IPS-15b (cell line): Measurements from ENCODE around the gene SERPINB6.
"Not testable (repeated sequence)": the region's sequence is repeated elsewhere in the genome, so short reads cannot be mapped to it uniquely, and the experiment has no call there.

ENCODE experiments used
- H3K27me3 ChIP-seq: one replicate; pipeline ENCODE4 v1.6.1; 2013; ENCODE audit warnings: low read length; ENCODE audit not compliant: control insufficient read depth, insufficient read depth
- H3K36me3 ChIP-seq: one replicate; pipeline ENCODE4 v1.6.1; 2013; ENCODE audit warnings: low read length; ENCODE audit not compliant: control insufficient read depth, insufficient read depth
- H3K4me1 ChIP-seq: one replicate; pipeline ENCODE4 v1.6.1; 2013; ENCODE audit warnings: mild to moderate bottlenecking, low read length; ENCODE audit not compliant: control insufficient read depth, insufficient read depth
- H3K4me3 ChIP-seq: one replicate; pipeline ENCODE4 v1.5.1; 2013; ENCODE audit warnings: low read depth, low read length
- H3K9ac ChIP-seq: one replicate; pipeline ENCODE4 v1.6.1; 2013; ENCODE audit warnings: low read depth, mild to moderate bottlenecking, low read length
- H3K9me3 ChIP-seq: one replicate; pipeline ENCODE4 v1.6.1; 2013; ENCODE audit warnings: mild to moderate bottlenecking, low read length; ENCODE audit not compliant: control insufficient read depth, insufficient read depth

Gene SERPINB6

DNA sequence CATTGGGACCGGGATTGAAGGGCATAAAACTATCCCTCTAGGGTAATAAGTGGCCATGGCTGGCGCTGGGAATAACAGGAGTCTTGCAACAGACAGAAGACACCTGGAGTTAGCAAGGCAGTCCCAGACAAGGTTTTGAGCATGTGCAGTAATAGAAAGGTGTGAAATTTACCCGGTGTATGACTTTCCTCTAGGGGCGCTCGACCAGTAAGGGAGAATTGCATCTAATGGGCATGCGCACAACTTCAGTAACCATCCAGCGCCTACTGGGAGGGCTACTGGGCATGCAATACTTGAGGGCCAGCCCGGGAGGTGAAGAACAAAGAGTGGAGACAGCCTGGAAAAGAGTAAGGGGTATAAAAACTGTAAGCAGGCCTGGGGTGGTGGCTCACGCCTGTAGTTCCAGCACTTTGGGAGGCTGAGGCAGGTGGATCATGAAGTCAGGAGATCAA is 32.7 kb downstream of the SERPINB6 start:
- Histone ChIP-seq H3K9me3 (no peaks in the 10 kb centered on the region), H3K4me3 (no peak overlapping the region), H3K36me3 (no peaks in the 10 kb centered on the region), H3K4me1 (no peaks in the 10 kb centered on the region), H3K9ac (no peak overlapping the region), H3K27me3 (no peaks in the 10 kb centered on the region)

GRCh38 chr6:2938004-2938631 is 33.2 kb downstream of the SERPINB6 start:
- no peaks in the 10 kb centered on the region for H3K27me3 ChIP-seq
- H3K4me1 ChIP-seq, result no peaks in the 10 kb centered on the region
- no peak overlapping the region for H3K9ac ChIP-seq
- H3K36me3 ChIP-seq, result no peaks in the 10 kb centered on the region
- no peaks in the 10 kb centered on the region for H3K9me3 ChIP-seq
- no peak overlapping the region for H3K4me3 ChIP-seq

- no peaks in the 10 kb centered on the region for H3K4me1 ChIP-seq
- no peak overlapping the region for H3K9ac ChIP-seq
Measured at GRCh38 chr6:2937627-2938003, 33.8 kb downstream of the SERPINB6 start.

DNA sequence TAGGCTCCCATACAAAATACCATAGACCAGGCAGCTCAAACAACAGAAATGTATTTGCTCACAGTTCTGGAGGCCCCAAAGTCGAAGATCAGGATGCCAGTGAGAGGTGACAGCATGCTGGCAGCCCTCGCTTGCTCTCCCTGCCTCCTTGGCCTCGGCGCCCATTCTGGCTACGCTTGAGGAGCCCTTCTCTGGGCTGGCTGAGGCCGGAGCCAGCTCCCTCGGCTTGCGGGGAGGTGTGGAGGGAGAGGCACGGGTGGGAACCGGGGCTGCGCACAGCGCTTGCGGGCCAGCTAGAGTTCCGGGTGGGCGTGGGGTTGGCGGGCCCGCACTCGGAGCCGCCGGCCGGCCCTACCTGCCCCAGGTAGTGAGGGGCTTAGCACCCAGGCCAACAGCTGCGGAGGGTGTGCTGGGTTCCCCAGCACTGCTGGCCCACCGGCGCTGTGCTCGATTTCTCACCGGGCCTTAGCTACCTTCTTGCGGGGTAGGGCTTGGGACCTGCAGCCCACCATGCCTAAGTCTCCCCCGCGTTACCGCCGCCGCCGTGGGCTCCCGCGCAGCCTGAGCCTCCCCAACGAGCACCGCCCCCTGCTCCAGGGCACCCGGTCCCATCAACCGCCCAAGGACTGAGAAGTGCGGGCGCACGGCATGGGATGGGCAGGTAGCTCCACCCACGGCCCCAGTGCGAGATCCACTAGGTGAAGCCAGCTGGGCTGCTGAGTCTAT is 35.6 kb downstream of the SERPINB6 start:
- Histone ChIP-seq H3K4me1 (peaks cover 13% of the 10 kb centered on the region), H3K27me3 (no peaks in the 10 kb centered on the region), H3K9me3 (no peaks in the 10 kb centered on the region), H3K4me3 (no peak overlapping the region), H3K36me3 (no peaks in the 10 kb centered on the region), H3K9ac (no peak overlapping the region)

More at GRCh38 chr6:2937627-2938003, 33.8 kb downstream of the SERPINB6 start:
- H3K4me3 ChIP-seq, result no peak overlapping the region
- no peaks in the 10 kb centered on the region for H3K36me3 ChIP-seq
- no peaks in the 10 kb centered on the region for H3K27me3 ChIP-seq
- H3K9me3 ChIP-seq, result no peaks in the 10 kb centered on the region

DNA sequence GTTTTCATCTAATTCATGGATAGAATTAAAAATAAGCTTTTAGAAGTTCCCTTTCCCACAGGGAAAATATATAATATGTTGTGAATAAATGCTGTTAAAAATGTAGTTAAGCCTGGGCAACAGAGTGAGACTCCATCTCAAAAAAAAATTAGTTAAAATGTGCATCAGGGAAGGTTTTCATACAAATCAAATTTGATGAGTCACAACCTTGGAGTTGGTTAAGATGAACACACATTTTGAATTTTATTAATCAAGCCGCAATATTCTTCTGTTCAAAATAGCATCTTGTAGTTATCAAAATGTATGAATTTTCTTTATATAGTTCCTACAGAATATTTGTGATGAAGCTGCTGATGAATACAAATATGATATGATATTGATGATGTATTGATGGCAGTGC is 37.3 kb downstream of the SERPINB6 start:
- Histone ChIP-seq H3K4me1 (peaks cover 21% of the 10 kb centered on the region), H3K9me3 (no peaks in the 10 kb centered on the region), H3K27me3 (no peaks in the 10 kb centered on the region), H3K9ac (no peak overlapping the region), H3K4me3 (no peak overlapping the region), H3K36me3 (no peaks in the 10 kb centered on the region)

DNA sequence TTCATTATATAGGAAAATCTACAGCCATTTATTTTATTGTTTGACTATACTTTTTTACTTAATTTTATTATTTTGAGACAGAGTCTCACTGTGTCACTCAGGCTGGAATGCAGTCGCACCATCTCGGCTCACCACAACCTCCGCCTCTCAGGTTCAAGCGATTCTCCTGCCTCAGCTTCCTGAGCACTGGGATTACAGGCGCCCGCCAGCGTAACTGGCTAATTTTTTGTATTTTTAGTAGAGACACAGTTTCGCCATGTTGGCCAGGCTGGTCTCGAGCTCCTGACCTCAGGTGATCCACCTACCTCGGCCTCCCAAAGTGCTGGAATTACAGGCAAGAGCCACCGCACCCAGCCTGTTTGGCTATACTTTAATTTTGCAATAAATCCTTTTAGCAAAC is 38.5 kb downstream of the SERPINB6 start:
- H3K9me3 ChIP-seq, H3K4me3 ChIP-seq, H3K9ac ChIP-seq, H3K27me3 ChIP-seq, H3K36me3 ChIP-seq: not testable (repeated sequence)
- H3K4me1 ChIP-seq, result peaks cover 26% of the 10 kb centered on the region

DNA sequence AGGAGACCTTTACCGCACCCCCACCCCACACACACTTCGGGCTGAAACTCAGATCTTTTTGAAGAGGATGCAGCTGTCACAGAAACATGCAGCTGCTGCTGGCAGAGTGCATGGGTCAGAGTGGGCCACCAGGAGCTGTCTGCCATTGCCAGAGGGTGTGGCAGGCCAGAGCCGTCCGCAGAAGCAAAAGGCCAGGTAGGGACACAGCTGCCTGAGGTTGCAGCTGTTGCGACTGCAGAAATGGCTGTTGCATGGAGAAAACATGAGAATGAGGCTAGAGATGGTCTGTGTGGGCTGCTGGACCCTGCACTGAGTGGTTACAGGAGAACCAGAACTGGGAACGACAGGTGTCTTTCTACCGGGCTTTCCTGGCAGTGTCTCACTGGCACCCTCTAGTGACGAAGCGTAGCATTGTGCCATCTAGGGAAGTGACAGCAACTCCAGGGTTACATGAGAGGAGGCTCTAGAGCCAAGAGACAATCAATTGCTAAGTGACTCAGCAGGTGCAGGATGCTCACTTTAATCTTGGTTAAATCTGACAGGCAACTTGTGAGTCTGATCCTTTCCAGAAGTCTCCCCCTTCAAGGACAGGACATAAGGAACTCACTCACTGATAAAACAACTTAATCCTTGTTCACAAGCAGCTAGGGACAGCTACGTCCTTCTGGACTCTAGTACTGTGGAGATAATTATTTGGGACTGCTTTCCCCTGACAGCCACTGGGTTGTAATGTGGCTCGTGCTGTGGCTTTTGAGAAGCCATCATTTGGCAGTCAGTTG is 39.2 kb downstream of the SERPINB6 start:
- Histone ChIP-seq H3K36me3 (no peaks in the 10 kb centered on the region), H3K9me3 (no peaks in the 10 kb centered on the region), H3K4me3 (no peak overlapping the region), H3K27me3 (no peaks in the 10 kb centered on the region), H3K4me1 (peaks cover 26% of the 10 kb centered on the region), H3K9ac (no peak overlapping the region)

- H3K9me3 ChIP-seq, result no peaks in the 10 kb centered on the region
- no peaks in the 10 kb centered on the region for H3K27me3 ChIP-seq
- H3K4me1 ChIP-seq, result peaks cover 31% of the 10 kb centered on the region
- no peak overlapping the region for H3K9ac ChIP-seq
- H3K36me3 ChIP-seq, result no peaks in the 10 kb centered on the region
- no peak overlapping the region for H3K4me3 ChIP-seq
Measured at GRCh38 chr6:2931055-2931454, 40.3 kb downstream of the SERPINB6 start.

- peaks cover 42% of the 10 kb centered on the region for H3K4me1 ChIP-seq
- not testable (repeated sequence) for H3K36me3 ChIP-seq, H3K4me3 ChIP-seq, H3K9me3 ChIP-seq, H3K27me3 ChIP-seq, H3K9ac ChIP-seq
Measured at GRCh38 chr6:2927931-2928330, 43.4 kb downstream of the SERPINB6 start.

DNA sequence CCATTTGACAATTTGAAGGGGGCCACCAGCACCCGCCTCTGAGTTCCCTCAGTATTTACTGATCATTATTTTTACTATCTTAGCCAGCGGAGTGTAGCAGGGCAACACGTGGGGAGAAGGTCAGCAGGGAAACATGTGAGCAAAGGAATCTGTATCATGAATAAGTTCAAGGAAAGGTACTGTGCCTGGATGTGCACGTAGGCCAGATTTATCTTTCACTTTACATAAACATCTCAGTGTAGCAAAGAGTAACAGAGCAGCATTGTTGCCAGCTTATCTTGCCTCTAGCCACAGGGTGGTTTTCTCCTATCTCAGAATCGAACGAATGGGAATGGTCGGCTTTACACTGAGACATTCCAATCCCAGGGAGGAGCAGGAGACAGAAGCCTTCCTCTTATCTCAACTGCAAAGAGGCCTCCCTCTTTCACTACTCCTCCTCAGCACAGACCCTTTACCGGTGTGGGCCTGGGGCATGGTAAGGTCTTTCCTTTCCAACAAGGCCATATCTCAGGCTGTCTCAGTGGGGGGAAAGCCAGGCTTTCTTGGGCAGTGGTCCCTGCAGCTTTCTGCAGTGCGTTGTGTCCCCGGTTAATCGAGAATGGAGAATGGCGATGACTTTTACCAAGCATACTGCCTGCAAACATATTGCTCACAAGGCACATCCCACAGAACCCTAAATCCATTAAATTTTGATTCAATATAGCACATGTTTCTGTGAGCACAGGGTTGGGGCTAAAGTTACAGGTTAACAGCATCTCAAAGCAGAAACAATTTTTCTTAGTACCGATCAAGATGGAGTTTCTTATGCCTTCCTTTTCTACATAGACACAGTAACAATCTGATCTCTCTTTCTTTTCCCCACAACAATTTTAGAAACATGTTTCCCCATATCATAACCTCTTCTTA is 45.3 kb downstream of the SERPINB6 start:
- not testable (repeated sequence) for H3K9ac ChIP-seq, H3K4me3 ChIP-seq, H3K36me3 ChIP-seq, H3K9me3 ChIP-seq, H3K27me3 ChIP-seq
- peaks cover 36% of the 10 kb centered on the region for H3K4me1 ChIP-seq

- H3K9me3 ChIP-seq, result no peaks in the 10 kb centered on the region
- H3K36me3 ChIP-seq, result no peaks in the 10 kb centered on the region
- peaks cover 29% of the 10 kb centered on the region for H3K4me1 ChIP-seq
- H3K9ac ChIP-seq, result no peak overlapping the region
- no peaks in the 10 kb centered on the region for H3K27me3 ChIP-seq
- H3K4me3 ChIP-seq, result no peak overlapping the region
Measured at GRCh38 chr6:2921520-2922115, 49.7 kb downstream of the SERPINB6 start.
